ENCODE data around the gene CPSF2.

Gene CPSF2

DNA sequence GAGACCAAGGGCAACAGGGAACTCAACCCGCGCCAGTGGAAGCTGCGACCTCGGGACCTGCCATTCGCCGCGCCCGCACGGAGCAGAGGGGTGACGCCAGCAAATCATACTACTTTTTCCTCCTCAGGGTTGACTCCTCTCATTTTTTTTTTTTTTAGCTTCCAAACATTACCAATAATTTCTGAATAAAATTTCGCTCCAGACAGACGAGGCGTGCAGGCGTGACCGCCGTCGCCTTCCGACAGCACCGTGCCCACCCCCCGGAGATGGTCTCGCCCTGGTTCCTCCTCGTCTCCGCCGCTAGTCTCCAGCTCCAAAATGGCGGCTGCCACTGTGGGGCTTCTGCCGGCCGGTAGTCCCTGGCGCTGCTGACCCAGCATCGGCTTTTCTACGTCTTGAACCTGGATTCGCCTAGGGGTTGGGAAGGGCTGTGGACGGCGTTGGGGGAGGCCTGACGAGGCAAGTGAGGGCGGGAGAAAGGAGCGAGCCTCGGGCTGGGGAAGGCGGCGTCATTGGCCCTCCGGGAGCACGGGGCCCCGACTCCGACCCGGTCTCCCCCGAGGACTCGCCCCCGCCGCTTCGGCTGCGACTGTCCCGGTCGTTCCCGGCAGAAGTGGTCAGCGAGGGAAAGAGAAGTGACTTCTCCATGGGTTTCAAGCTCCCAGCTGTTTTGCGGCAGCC, at the start of gene CPSF2, which contains the start of gene NDUFB1:
Gene CPSF2, plus strand, starts transcription at position 300 of the 681 bp plus-strand sequence. CDS start 9,016 bp downstream, outside the sequence.
Gene NDUFB1, minus strand, starts transcription at position 37 of the 681 bp plus-strand sequence. CDS start 4,069 bp downstream, outside the sequence.
- Histone ChIP-seq H3K9me3 (ENCODE audit: control insufficient read depth, insufficient read depth, low read length) (no peaks in the 10 kb centered on the region), H3K4me3 (ENCODE audit: low read depth, low read length) (peak within 1 kb of the TSS; percentile 99), H3K36me3 (ENCODE audit: control insufficient read depth, insufficient read depth, low read length) (peaks cover 6% of the 10 kb centered on the region), H3K27me3 (ENCODE audit: control insufficient read depth, insufficient read depth, low read length) (no peaks in the 10 kb centered on the region), H3K4me1 (ENCODE audit: control insufficient read depth, insufficient read depth, low read length) (peaks cover 4% of the 10 kb centered on the region), H3K9ac (ENCODE audit: low read depth, low read length) (peak within 1 kb of the TSS; percentile 100)

DNA sequence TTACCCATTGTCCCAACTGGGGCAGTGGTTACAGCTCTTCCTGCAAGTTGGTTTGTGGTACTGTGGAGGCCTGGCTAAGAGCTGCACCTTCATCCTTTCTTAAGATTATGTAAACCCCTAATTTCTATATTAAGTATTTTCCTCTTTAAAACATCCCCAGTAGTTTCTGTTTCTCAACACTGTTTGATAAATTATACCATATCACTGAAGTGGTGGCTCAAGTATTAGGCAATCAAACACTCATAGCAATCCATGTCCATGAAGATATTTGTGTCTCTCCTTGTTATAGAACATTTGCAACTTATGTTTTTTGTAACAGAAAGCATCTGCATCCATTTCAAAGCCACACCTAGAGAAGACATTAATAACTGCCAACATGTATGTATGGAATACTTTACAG, 47.2 kb upstream of the CPSF2 start:
- Histone ChIP-seq H3K9ac (ENCODE audit: low read depth, low read length) (no peak overlapping the region), H3K9me3 (ENCODE audit: control insufficient read depth, insufficient read depth, low read length) (no peaks in the 10 kb centered on the region), H3K36me3 (ENCODE audit: control insufficient read depth, insufficient read depth, low read length) (no peaks in the 10 kb centered on the region), H3K4me3 (ENCODE audit: low read depth, low read length) (no peak overlapping the region), H3K27me3 (ENCODE audit: control insufficient read depth, insufficient read depth, low read length) (no peaks in the 10 kb centered on the region), H3K4me1 (ENCODE audit: control insufficient read depth, insufficient read depth, low read length) (no peaks in the 10 kb centered on the region)

DNA sequence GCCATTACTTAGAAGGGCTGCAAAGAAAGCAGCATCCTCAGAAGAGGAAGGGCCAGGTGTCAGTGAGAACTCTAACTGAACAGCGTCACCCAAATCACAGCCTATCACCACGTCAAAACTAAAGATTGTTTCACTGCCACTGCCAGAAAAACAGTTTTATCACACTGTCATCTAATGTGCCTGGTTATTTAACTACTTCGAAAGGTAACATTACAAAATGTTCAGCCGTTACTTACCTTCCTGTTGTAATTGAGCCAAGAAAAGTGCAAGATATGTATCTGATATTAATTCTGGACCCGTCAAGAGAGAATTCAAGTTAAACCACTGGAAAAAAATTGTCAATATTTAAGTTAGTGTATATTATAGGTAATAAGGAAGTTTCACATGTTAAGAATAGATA, 33.3 kb upstream of the CPSF2 start:
- Histone ChIP-seq H3K9ac (ENCODE audit: low read depth, low read length) (no peak overlapping the region), H3K4me3 (ENCODE audit: low read depth, low read length) (no peak overlapping the region), H3K4me1 (ENCODE audit: control insufficient read depth, insufficient read depth, low read length) (no peaks in the 10 kb centered on the region), H3K27me3 (ENCODE audit: control insufficient read depth, insufficient read depth, low read length) (no peaks in the 10 kb centered on the region), H3K36me3 (ENCODE audit: control insufficient read depth, insufficient read depth, low read length) (peaks cover 7% of the 10 kb centered on the region), H3K9me3 (ENCODE audit: control insufficient read depth, insufficient read depth, low read length) (no peaks in the 10 kb centered on the region)

DNA sequence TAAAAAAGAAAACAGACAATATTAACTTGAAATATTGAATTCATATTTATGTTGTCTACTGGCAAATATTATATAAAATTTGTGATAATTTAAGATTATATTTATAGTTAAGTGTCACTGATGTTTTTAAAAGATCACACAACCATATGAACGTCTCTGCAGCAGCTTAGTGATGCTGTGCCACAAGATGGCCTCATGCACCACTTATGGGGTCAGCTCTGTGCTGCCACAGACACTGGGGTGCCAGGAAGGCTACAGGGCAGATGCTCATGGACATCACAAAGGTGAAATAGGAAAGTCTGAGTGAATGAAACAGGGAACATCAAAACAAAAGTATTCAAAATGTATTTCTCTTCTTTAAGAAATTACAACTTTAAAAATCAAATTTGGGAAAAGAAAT, 28.4 kb upstream of the CPSF2 start:
- H3K36me3 ChIP-seq (ENCODE audit: control insufficient read depth, insufficient read depth, low read length), result peaks cover 5% of the 10 kb centered on the region
- no peak overlapping the region for H3K9ac ChIP-seq (ENCODE audit: low read depth, low read length)
- H3K4me1 ChIP-seq (ENCODE audit: control insufficient read depth, insufficient read depth, low read length), result no peaks in the 10 kb centered on the region
- no peak overlapping the region for H3K4me3 ChIP-seq (ENCODE audit: low read depth, low read length)
- H3K27me3 ChIP-seq (ENCODE audit: control insufficient read depth, insufficient read depth, low read length), result no peaks in the 10 kb centered on the region
- H3K9me3 ChIP-seq (ENCODE audit: control insufficient read depth, insufficient read depth, low read length), result no peaks in the 10 kb centered on the region

GRCh38 chr14:92099802-92100201, 22.0 kb upstream of the CPSF2 start:
- H3K9ac ChIP-seq (ENCODE audit: low read depth, low read length), result no peak overlapping the region
- H3K4me1 ChIP-seq (ENCODE audit: control insufficient read depth, insufficient read depth, low read length), result peaks cover 13% of the 10 kb centered on the region
- no peaks in the 10 kb centered on the region for H3K27me3 ChIP-seq (ENCODE audit: control insufficient read depth, insufficient read depth, low read length)
- no peaks in the 10 kb centered on the region for H3K9me3 ChIP-seq (ENCODE audit: control insufficient read depth, insufficient read depth, low read length)
- no peaks in the 10 kb centered on the region for H3K36me3 ChIP-seq (ENCODE audit: control insufficient read depth, insufficient read depth, low read length)
- H3K4me3 ChIP-seq (ENCODE audit: low read depth, low read length), result no peak overlapping the region

GRCh38 chr14:92103363-92103989, 18.3 kb upstream of the CPSF2 start:
- no peak overlapping the region for H3K4me3 ChIP-seq (ENCODE audit: low read depth, low read length)
- no peaks in the 10 kb centered on the region for H3K36me3 ChIP-seq (ENCODE audit: control insufficient read depth, insufficient read depth, low read length)
- peaks cover 19% of the 10 kb centered on the region for H3K4me1 ChIP-seq (ENCODE audit: control insufficient read depth, insufficient read depth, low read length)
- H3K9me3 ChIP-seq (ENCODE audit: control insufficient read depth, insufficient read depth, low read length), result no peaks in the 10 kb centered on the region
- H3K27me3 ChIP-seq (ENCODE audit: control insufficient read depth, insufficient read depth, low read length), result no peaks in the 10 kb centered on the region
- H3K9ac ChIP-seq (ENCODE audit: low read depth, low read length), result no peak overlapping the region

DNA sequence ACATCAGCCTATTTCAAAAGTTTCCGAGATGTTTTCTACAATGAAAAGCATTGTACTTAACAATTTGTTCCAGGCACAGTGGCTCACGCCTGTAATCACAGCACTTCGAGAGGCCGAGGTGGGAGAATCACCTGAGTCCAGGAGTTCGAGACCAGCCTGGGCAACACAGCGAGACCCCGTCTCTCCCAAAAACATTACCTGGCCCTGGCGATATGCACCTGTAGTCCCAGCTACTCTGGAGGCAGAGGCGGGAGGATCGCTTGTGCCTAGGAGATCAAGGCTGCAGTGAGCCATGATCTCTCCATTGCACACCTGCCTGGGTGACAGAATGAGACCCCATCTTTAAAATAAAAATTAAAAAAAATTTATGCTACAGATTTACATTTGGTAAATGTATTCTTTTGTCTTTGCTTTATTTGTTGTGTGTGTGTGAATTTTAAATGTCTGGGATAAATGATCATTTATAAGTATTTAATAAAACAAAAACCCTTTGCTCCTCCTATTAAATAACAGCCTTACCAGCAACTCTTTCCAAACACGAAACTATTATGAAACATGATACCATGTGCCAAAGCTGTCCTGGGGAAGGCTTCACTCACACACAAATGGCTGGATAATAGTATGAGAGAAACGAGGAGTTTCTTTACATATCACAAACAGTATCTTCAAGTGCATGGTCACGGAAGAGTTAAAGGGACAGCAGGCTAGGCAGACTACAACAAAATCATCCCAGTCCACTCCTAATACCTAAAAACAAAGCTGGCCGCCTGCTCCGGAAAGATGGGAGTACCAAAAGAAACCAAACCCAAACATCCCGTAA, 16.5 kb upstream of the CPSF2 start:
- Histone ChIP-seq H3K4me1 (ENCODE audit: control insufficient read depth, insufficient read depth, low read length) (peaks cover 16% of the 10 kb centered on the region), H3K9ac (ENCODE audit: low read depth, low read length) (peak overlapping the region; percentile 76), H3K36me3 (ENCODE audit: control insufficient read depth, insufficient read depth, low read length) (no peaks in the 10 kb centered on the region), H3K4me3 (ENCODE audit: low read depth, low read length) (peak overlapping the region; percentile 99), H3K9me3 (ENCODE audit: control insufficient read depth, insufficient read depth, low read length) (no peaks in the 10 kb centered on the region), H3K27me3 (ENCODE audit: control insufficient read depth, insufficient read depth, low read length) (no peaks in the 10 kb centered on the region)

DNA sequence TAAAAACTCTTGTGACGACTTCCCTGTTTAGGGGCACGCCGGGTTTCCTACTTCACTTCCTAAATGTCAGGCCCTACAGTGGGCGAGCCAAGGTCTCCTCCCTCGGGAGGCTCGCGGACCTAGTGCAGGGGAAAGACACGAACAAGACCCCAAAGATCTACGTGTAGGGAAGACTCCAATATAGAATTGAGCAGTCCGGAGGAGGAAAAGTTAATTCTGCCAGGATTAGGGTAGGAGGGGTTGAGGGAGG, 16.0 kb upstream of the CPSF2 start:
- Histone ChIP-seq H3K9ac (ENCODE audit: low read depth, low read length) (peak overlapping the region; percentile 76), H3K4me1 (ENCODE audit: control insufficient read depth, insufficient read depth, low read length) (peaks cover 14% of the 10 kb centered on the region), H3K4me3 (ENCODE audit: low read depth, low read length) (peak overlapping the region; percentile 99), H3K36me3 (ENCODE audit: control insufficient read depth, insufficient read depth, low read length) (no peaks in the 10 kb centered on the region), H3K9me3 (ENCODE audit: control insufficient read depth, insufficient read depth, low read length) (no peaks in the 10 kb centered on the region), H3K27me3 (ENCODE audit: control insufficient read depth, insufficient read depth, low read length) (no peaks in the 10 kb centered on the region)

DNA sequence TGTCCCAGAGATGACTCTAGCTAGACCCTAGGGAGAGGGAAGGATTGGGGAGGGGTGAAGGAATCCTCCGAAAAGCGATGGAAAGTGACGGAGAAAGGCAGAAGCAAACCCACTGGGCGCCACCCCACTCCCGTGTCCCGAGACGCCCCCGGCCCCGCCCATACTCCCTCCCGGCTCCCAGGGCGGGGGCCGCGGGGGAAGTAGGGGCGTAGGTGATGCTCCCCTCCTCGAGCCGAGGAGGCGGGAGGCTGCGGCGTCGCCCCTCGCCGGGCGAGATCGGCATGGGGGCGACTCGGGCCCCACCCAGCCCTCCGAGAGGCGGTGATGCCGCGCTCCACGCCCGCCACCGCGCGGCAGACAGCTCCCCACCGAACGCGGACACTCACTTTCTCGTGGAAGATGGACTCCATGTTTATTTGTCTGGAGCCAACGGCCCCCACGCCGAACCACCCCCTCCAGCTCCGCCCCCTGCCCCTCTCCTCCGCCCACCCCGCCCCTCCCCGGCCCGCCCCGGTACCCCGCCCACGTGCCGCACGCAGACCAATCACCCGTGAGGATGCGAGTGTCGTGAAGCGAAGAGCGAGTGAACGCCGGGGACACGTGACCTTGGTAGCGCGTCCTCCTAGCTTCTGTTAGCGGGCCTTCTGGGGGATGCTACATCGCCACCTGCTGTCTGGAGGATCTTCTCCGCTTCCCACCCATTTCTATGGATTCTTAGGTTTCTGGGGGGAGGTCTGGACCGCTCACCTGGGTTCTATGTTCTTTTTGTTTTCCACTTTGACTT, 15.4 kb upstream of the CPSF2 start, which contains the start of gene ATXN3:
Gene ATXN3, minus strand, starts transcription at position 440 of the 784 bp plus-strand sequence. Its CDS starts 30 bp downstream, at position 410.
- H3K4me1 ChIP-seq (ENCODE audit: control insufficient read depth, insufficient read depth, low read length), result peaks cover 14% of the 10 kb centered on the region
- no peaks in the 10 kb centered on the region for H3K36me3 ChIP-seq (ENCODE audit: control insufficient read depth, insufficient read depth, low read length)
- no peaks in the 10 kb centered on the region for H3K27me3 ChIP-seq (ENCODE audit: control insufficient read depth, insufficient read depth, low read length)
- H3K4me3 ChIP-seq (ENCODE audit: low read depth, low read length), result peak within 1 kb of the TSS; percentile 99
- peak within 1 kb of the TSS; percentile 76 for H3K9ac ChIP-seq (ENCODE audit: low read depth, low read length)
- no peaks in the 10 kb centered on the region for H3K9me3 ChIP-seq (ENCODE audit: control insufficient read depth, insufficient read depth, low read length)

GRCh38 chr14:92108345-92109254, 13.2 kb upstream of the CPSF2 start:
- peak overlapping the region; percentile 10 for H3K4me3 ChIP-seq (ENCODE audit: low read depth, low read length)
- no peaks in the 10 kb centered on the region for H3K36me3 ChIP-seq (ENCODE audit: control insufficient read depth, insufficient read depth, low read length)
- no peaks in the 10 kb centered on the region for H3K27me3 ChIP-seq (ENCODE audit: control insufficient read depth, insufficient read depth, low read length)
- no peak overlapping the region for H3K9ac ChIP-seq (ENCODE audit: low read depth, low read length)
- H3K4me1 ChIP-seq (ENCODE audit: control insufficient read depth, insufficient read depth, low read length), result peaks cover 8% of the 10 kb centered on the region
- H3K9me3 ChIP-seq (ENCODE audit: control insufficient read depth, insufficient read depth, low read length), result no peaks in the 10 kb centered on the region

Measured in iPS-15b (cell line).